DND-41 (cell line): ENCODE results near the gene ANKFN1.

Experiments used
- ATAC-seq: fragments of 200-7000 bp; cut with Tn5 transposase; 3 replicates; pipeline ENCODE4 v1.9.1; 2021; ENCODE audit warnings: low read depth; ENCODE audit not compliant: insufficient read depth
- DNase-seq: peaks from one replicate; pipeline ENCODE4 v3.0.0-alpha.2; 2020
- H2AFZ ChIP-seq: 2 replicates; pipeline ENCODE4 v1.6.0; 2012; ENCODE audit warnings: low read depth, low read length
- H3K27ac ChIP-seq: 2 replicates; pipeline ENCODE4 v1.5.1; 2012; ENCODE audit warnings: low read length, inconsistent platforms
- H3K27me3 ChIP-seq: fragments of 200-600 bp; sonication (generic); 2 replicates; pipeline ENCODE4 v1.6.0; 2012; ENCODE audit warnings: low read length, mild to moderate bottlenecking, inconsistent platforms; ENCODE audit not compliant: insufficient read depth, poor library complexity
- H3K36me3 ChIP-seq: 2 replicates; pipeline ENCODE4 v1.5.1; 2012; ENCODE audit warnings: low read length, inconsistent platforms; ENCODE audit not compliant: insufficient read depth
- H3K4me1 ChIP-seq: 2 replicates; pipeline ENCODE4 v1.5.1; 2012; ENCODE audit warnings: mild to moderate bottlenecking, low read length; ENCODE audit not compliant: insufficient read depth
- H3K4me2 ChIP-seq: 2 replicates; pipeline ENCODE4 v1.6.0; 2012; ENCODE audit warnings: mild to moderate bottlenecking, moderate library complexity, low read length, inconsistent platforms; ENCODE audit not compliant: insufficient read depth
- H3K4me3 ChIP-seq, 2 experiments: fragments of 200-600 bp in 1 of 2; shearing (Covaris generic) in 1 of 2; 2 replicates each; pipeline ENCODE4 v1.5.1; 2012 to 2016; ENCODE audit warnings: inconsistent platforms in 2 of 2, low read length in 2 of 2, mild to moderate bottlenecking in 2 of 2, low read depth in 1 of 2, moderate library complexity in 1 of 2
- H3K79me2 ChIP-seq: 2 replicates; pipeline ENCODE4 v1.6.0; 2012; ENCODE audit warnings: low read length, inconsistent platforms; ENCODE audit not compliant: insufficient read depth
- H3K9ac ChIP-seq: 2 replicates; pipeline ENCODE4 v1.6.0; 2012; ENCODE audit warnings: low read depth, mild to moderate bottlenecking, inconsistent platforms, low read length, moderate library complexity
- H3K9me3 ChIP-seq: 2 replicates; pipeline ENCODE4 v1.5.1; 2012; ENCODE audit warnings: low read length, moderate library complexity, mild to moderate bottlenecking, inconsistent platforms; ENCODE audit not compliant: insufficient read depth, severe bottlenecking
- H4K20me1 ChIP-seq: 2 replicates; pipeline ENCODE4 v1.6.0; 2012; ENCODE audit warnings: low read length; ENCODE audit not compliant: insufficient read depth
- EZH2 ChIP-seq: IDR thresholded peaks from 3 replicates; pipeline ENCODE4 v1.6.1; 2012; ENCODE audit warnings: borderline replicate concordance, low read depth, mild to moderate bottlenecking, moderate library complexity, low read length, inconsistent platforms; ENCODE audit not compliant: severe bottlenecking
- TF ChIP-seq, protein P1 (sequence below): IDR thresholded peaks from 2 replicates; pipeline ENCODE4 v1.5.1; 2012; ENCODE audit warnings: borderline replicate concordance, low read length, moderate library complexity, mild to moderate bottlenecking; ENCODE audit not compliant: poor library complexity, severe bottlenecking; ENCODE audit errors: extremely low read depth

Gene ANKFN1

GRCh38 chr17:56110463-56111135 is 42.7 kb upstream of the ANKFN1 start:
- Histone ChIP-seq H3K9ac (no peak overlapping the region), H3K79me2 (no peaks in the 10 kb centered on the region), H3K4me2 (no peak overlapping the region), H3K9me3 (no peaks in the 10 kb centered on the region), H3K36me3 (no peaks in the 10 kb centered on the region), H3K4me3 (no peak overlapping the region), H3K4me1 (no peaks in the 10 kb centered on the region), H3K27ac (no peak overlapping the region), H3K27me3 (no peaks in the 10 kb centered on the region), H2AFZ (no peak overlapping the region), H4K20me1 (no peaks in the 10 kb centered on the region)
- no peak for DNase-seq
- no peak for ATAC-seq
- TF ChIP-seq EZH2: no peak
- TF ChIP-seq, protein P1, sequence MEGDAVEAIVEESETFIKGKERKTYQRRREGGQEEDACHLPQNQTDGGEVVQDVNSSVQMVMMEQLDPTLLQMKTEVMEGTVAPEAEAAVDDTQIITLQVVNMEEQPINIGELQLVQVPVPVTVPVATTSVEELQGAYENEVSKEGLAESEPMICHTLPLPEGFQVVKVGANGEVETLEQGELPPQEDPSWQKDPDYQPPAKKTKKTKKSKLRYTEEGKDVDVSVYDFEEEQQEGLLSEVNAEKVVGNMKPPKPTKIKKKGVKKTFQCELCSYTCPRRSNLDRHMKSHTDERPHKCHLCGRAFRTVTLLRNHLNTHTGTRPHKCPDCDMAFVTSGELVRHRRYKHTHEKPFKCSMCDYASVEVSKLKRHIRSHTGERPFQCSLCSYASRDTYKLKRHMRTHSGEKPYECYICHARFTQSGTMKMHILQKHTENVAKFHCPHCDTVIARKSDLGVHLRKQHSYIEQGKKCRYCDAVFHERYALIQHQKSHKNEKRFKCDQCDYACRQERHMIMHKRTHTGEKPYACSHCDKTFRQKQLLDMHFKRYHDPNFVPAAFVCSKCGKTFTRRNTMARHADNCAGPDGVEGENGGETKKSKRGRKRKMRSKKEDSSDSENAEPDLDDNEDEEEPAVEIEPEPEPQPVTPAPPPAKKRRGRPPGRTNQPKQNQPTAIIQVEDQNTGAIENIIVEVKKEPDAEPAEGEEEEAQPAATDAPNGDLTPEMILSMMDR: no peak

DNA sequence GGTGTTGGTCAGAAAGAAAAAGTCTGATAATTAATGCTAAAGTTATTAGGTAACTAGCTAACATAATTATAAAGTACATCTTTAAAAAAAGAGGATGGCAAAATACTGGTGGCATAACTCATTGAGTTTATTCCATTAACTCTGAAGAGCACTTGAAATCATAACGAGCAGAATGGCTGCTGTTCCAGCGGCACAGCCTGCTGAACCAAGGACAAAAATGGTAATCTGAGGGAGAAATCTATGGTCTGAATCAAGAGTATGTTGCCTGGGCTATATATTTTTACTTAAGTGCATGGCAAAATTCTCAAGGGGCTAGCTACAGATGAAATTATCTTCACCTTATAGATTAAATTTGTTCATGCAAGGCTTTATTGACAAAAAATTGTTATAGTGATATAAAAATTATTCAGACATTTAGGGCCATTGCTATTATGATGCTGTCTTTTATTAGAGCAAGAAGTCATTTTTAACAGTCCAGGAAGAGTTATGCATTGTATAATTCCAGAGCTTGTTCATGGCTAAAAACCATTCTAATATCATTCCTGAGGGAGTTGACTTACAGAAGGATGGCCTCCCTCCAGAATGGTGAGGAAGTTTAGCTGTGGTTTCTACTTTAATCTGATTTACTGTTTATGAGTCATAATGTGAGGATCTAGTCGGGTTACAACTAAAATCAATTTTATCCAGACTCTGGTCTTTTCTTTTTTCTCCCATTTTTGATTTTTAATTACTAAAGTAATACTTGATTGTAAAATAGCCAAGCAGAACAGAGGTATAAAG is 41.4 kb upstream of the ANKFN1 start:
- DNase-seq: no peak

GRCh38 chr17:56113486-56113885 is 39.8 kb upstream of the ANKFN1 start:
- no peaks in the 10 kb centered on the region for H3K27me3 ChIP-seq
- no peaks in the 10 kb centered on the region for H3K36me3 ChIP-seq
- no peaks in the 10 kb centered on the region for H3K9me3 ChIP-seq
- H3K9ac ChIP-seq: no peak overlapping the region
- no peak overlapping the region for H3K4me3 ChIP-seq
- no peaks in the 10 kb centered on the region for H3K79me2 ChIP-seq
- TF ChIP-seq, protein P1: no peak
- TF ChIP-seq EZH2: no peak
- no peak overlapping the region for H2AFZ ChIP-seq
- no peak for ATAC-seq
- no peaks in the 10 kb centered on the region for H3K4me1 ChIP-seq
- no peaks in the 10 kb centered on the region for H4K20me1 ChIP-seq
- no peak overlapping the region for H3K27ac ChIP-seq
- DNase-seq: no peak
- H3K4me2 ChIP-seq: no peak overlapping the region

More for the DNA sequence above, 41.4 kb upstream of the ANKFN1 start:
- no peak for ATAC-seq
- no peak for TF ChIP-seq EZH2
- TF ChIP-seq, protein P1: no peak
- Histone ChIP-seq H4K20me1 (no peaks in the 10 kb centered on the region), H3K79me2 (no peaks in the 10 kb centered on the region), H3K9ac (no peak overlapping the region), H3K4me2 (no peak overlapping the region), H3K27ac (no peak overlapping the region), H3K4me3 (no peak overlapping the region), H3K4me1 (no peaks in the 10 kb centered on the region), H2AFZ (no peak overlapping the region), H3K9me3 (no peaks in the 10 kb centered on the region), H3K36me3 (no peaks in the 10 kb centered on the region), H3K27me3 (no peaks in the 10 kb centered on the region)
